ENCODE measurements around the gene ZBTB20. TPM values are rescaled to one million over a fixed set of nuclear protein-coding genes. Genes with fewer than 3 reads are reported as not detected.

The ZBTB20 gene
- total and polyA plus RNA-seq, 2 of the 4 experiments (the other 2 are of a cell fraction): 0.75 to 14.7 TPM

DNA sequence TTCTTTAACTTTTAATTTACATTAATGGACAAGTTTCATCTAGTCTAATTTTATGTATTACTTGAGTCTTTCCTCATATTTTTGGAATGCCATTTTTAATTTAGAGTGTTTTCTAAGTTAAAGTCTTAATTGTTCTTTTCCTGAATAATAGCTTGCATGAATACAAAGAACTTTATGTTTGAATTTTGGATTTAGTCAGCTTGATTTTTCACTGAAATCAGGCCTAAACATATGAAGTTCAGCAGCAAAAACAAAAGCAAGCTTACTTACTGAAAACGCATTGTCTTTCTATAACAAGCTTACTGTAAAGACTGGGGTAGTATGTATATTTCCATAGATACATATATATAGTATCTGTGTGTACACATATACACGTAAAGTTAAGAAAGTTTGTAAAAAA, 126.0 kb downstream of the ZBTB20 start:
- no peak overlapping the region for H3K14ac ChIP-seq (replicated peaks; ENCODE audit: low read depth, low read length)

More for the DNA sequence above, 126.0 kb downstream of the ZBTB20 start:
- Histone ChIP-seq H3K9me1 (ENCODE audit: insufficient read depth, low read length) (no peaks in the 10 kb centered on the region), H2AK9ac (replicated peaks; ENCODE audit: low read depth, low read length, poor library complexity) (no peak overlapping the region), H3K79me1 (ENCODE audit: low read depth in 1 of 2, low read length in 2 of 2) (no peaks in the 10 kb centered on the region), H2BK5ac (ENCODE audit: low read depth, low read length, poor library complexity, severe bottlenecking) (no peak overlapping the region), H3K18ac (ENCODE audit: low read depth, low read length) (no peak overlapping the region), H2AFZ (replicated peaks; ENCODE audit: low read length, poor library complexity) (no peak overlapping the region), H3K23ac (ENCODE audit: low read depth, low read length) (no peak overlapping the region), H2BK120ac (ENCODE audit: low read depth, low read length) (no peak overlapping the region), H3K4ac (ENCODE audit: low read depth, low read length) (no peak overlapping the region), H3K27ac (ENCODE audit: insufficient read depth, low read length) (no peak overlapping the region), H2BK15ac (ENCODE audit: low read depth, low read length) (no peak overlapping the region), H3K4me2 (ENCODE audit: low read depth, low read length) (no peak overlapping the region), H3K9ac (ENCODE audit: low read depth, low read length) (no peak overlapping the region), H4K91ac (ENCODE audit: insufficient read depth, low read depth, low read length) (no peak overlapping the region), H3K4me3 (ENCODE audit: insufficient read depth, low read depth, low read length) (no peak overlapping the region), H3K4me1 (ENCODE audit: control insufficient read depth, insufficient read depth, low read length) (no peaks in the 10 kb centered on the region), H4K20me1 (ENCODE audit: insufficient read depth, low read length) (no peaks in the 10 kb centered on the region), H3K56ac (ENCODE audit: extremely low read depth, insufficient read depth, low read length) (no peak overlapping the region), H2BK20ac (ENCODE audit: low read depth, low read length) (no peak overlapping the region), H3K27me3 (ENCODE audit: control insufficient read depth, insufficient read depth, low read length) (no peaks in the 10 kb centered on the region), H4K5ac (ENCODE audit: low read depth, low read length) (no peak overlapping the region), H3K9me3 (ENCODE audit: control insufficient read depth, insufficient read depth, low read length) (no peaks in the 10 kb centered on the region; the same call in 1 of the 2 replicates), H2AK5ac (ENCODE audit: low read depth, low read length) (no peak overlapping the region), H3K36me3 (ENCODE audit: control insufficient read depth, insufficient read depth, low read length) (no peaks in the 10 kb centered on the region), H4K8ac (ENCODE audit: low read depth in 2 of 2, low read length in 2 of 2) (no peak overlapping the region)
- DNase-seq (no peak), ATAC-seq (ENCODE audit: low read depth) (no peak)
- dilution Hi-C loops (cut with HindIII; ENCODE audit: low sequenced_read_pairs, unreplicated experiment) (no loop called here), intact Hi-C loops (cut with micrococcal nuclease) (no loop called here), in situ Hi-C loops (cut with MboI; ENCODE audit: low sequenced_read_pairs) (no loop called here)
- TF ChIP-seq RAD21 (IDR thresholded peaks at IDR 0.05; ENCODE audit: low read length): no peak
- TF ChIP-seq, protein P1, sequence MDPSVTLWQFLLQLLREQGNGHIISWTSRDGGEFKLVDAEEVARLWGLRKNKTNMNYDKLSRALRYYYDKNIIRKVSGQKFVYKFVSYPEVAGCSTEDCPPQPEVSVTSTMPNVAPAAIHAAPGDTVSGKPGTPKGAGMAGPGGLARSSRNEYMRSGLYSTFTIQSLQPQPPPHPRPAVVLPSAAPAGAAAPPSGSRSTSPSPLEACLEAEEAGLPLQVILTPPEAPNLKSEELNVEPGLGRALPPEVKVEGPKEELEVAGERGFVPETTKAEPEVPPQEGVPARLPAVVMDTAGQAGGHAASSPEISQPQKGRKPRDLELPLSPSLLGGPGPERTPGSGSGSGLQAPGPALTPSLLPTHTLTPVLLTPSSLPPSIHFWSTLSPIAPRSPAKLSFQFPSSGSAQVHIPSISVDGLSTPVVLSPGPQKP (IDR thresholded peaks at IDR 0.05; ENCODE audit: borderline replicate concordance, low read depth, low read length): no peak
- TF ChIP-seq BHLHE40 (IDR thresholded peaks at IDR 0.05; ENCODE audit: low read depth, low read length): no peak
- TF ChIP-seq MAFK (IDR thresholded peaks at IDR 0.05; ENCODE audit: low read depth, low read length): no peak
- no peak for TF ChIP-seq NFE2L2 (IDR thresholded peaks at IDR 0.05; ENCODE audit: low read depth, low read length)
- TF ChIP-seq, protein P2, sequence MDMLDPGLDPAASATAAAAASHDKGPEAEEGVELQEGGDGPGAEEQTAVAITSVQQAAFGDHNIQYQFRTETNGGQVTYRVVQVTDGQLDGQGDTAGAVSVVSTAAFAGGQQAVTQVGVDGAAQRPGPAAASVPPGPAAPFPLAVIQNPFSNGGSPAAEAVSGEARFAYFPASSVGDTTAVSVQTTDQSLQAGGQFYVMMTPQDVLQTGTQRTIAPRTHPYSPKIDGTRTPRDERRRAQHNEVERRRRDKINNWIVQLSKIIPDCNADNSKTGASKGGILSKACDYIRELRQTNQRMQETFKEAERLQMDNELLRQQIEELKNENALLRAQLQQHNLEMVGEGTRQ (IDR thresholded peaks at IDR 0.05; ENCODE audit: low read depth, low read length): no peak
- TF ChIP-seq RCOR1 (IDR thresholded peaks at IDR 0.05; ENCODE audit: insufficient replicate concordance, low read length): no peak
- no peak for TF ChIP-seq POLR2A (IDR thresholded peaks at IDR 0.05; ENCODE audit: low read depth, low read length)
- CTCF ChIA-PET: no interaction called here
- BruUV-seq (replicated peaks): no TSS peak
- POLR2A ChIA-PET (ENCODE audit: unreplicated experiment): no interaction called here
- WGBS, 2 experiments (ENCODE audit: extremely low coverage in 2 of 2, insufficient read length in 1 of 2): no CpG with 5 or more reads among the region's 2 CpGs

All from IMR-90 (cell line).